ENCODE data around the gene VOPP1. TPM values are rescaled to one million over a fixed set of nuclear protein-coding genes. Genes with fewer than 3 reads are reported as not detected.

The VOPP1 gene
- total and polyA plus RNA-seq, 12 donors, result 9.3 to 42.9 (median 22.8) TPM

DNA sequence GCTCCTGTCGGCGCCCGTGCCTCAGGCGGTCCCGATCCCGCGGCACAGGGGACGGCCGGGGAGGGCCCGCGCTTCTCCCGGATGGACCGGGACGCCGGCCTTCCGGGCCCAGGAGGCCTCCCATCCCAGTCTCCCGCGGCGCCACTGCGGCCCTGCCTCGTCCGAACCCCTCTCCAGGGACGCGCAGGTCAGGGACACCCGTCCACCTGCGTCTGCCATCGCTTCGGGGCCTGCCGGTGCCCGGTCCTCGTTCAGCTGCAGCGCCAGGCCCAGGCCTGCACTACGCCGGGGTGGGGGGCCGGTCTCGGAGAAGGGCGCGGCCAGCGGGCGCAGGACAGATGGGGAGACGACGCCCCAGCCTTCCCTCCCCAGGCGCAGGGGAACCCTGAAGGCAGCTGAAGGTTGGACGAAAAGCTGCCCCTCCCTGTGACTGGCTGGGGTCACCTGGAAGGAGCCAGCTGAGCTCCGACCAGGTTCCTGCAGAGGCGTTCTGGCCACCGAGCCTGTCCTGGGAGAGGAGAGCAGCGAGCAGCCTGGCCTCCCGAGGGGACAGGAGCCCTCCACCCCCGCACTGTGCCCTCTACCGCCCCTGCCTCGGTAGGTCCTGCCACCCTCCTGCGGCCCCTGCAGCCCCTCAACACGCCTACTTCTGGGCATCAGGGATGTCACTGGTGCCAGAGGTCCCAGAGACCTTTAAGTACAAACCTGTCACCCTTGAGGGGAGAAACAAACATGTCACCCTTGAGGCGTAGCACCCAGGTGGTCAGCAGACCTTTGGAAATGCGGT is 122.9 kb downstream of the VOPP1 start:
- WGBS, 2 donors, result 39 to 51% methylated on average over 54 to 56 of the region's 56 CpGs
- no peak for TF ChIP-seq CTCF (IDR thresholded peaks at IDR 0.05)
- no peak overlapping the region for H3K27ac ChIP-seq
- H3K4me1 ChIP-seq, result peaks cover 0 to 9% (median 0%) of the 10 kb centered on the region in 9 donors
- H3K36me3 ChIP-seq, result peaks cover 0 to 7% (median 0%) of the 10 kb centered on the region in 9 donors
- peaks cover 0 to 21% (median 12%) of the 10 kb centered on the region in 7 donors for H3K27me3 ChIP-seq
- peak overlapping the region in 1 of 10 donors; percentile 10 for H3K4me3 ChIP-seq
- intact Hi-C loops (cut with DNase I), result no loop called here
- H3K9me3 ChIP-seq, result peaks cover 0 to 6% (median 0%) of the 10 kb centered on the region in 11 donors
- DNase-seq, result no peak
- ATAC-seq, result peak in 3 of 8 donors; percentile 17 to 51 (median 33)

DNA sequence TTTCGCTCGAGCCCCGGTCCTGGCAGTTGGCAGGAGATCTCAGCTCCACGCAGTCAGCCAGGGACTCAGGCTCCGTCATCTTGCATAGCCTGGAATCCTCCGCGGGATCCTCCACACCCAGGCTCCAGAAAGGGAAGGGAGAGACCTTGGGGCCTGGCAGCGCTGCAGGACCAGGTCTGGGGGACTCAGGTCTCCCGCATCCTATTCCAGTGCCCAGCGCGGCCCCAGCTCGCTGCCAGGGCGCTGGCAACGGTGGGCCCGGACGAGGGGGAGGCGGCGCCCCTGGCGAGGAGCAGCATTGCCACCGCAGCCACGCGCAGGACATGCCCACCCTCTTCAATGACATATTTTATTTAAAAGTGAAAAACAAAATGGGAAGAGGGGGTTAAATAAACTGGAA is 123.8 kb downstream of the VOPP1 start:
- 84 to 88% methylated on average over 22 of the region's 22 CpGs for WGBS, 2 donors
- H3K4me3 ChIP-seq, result no peak overlapping the region
- H3K9me3 ChIP-seq, result peaks cover 0 to 6% (median 0%) of the 10 kb centered on the region in 11 donors
- H3K4me1 ChIP-seq, result peaks cover 0 to 9% (median 0%) of the 10 kb centered on the region in 9 donors
- ATAC-seq (peak in 1 of 8 donors; percentile 53), DNase-seq (no peak)
- intact Hi-C loops (cut with DNase I), result no loop called here
- TF ChIP-seq CTCF (IDR thresholded peaks at IDR 0.05), result no peak
- H3K27me3 ChIP-seq, result peaks cover 0 to 21% (median 12%) of the 10 kb centered on the region in 7 donors
- H3K36me3 ChIP-seq, result peaks cover 0 to 7% (median 0%) of the 10 kb centered on the region in 9 donors
- H3K27ac ChIP-seq, result no peak overlapping the region

GRCh38 chr7:55444786-55445185 is 127.5 kb downstream of the VOPP1 start:
- DNase-seq (no peak), ATAC-seq (no peak)
- H3K36me3 ChIP-seq, result no peaks in the 10 kb centered on the region
- peaks cover 0 to 21% (median 10%) of the 10 kb centered on the region in 7 donors for H3K27me3 ChIP-seq
- TF ChIP-seq CTCF (IDR thresholded peaks at IDR 0.05), result no peak
- H3K4me1 ChIP-seq, result peaks cover 0 to 31% (median 6%) of the 10 kb centered on the region in 9 donors
- H3K27ac ChIP-seq, result no peak overlapping the region
- 62 to 76% methylated on average over 1 of the region's 1 CpG for WGBS, 2 donors
- H3K4me3 ChIP-seq, result no peak overlapping the region
- H3K9me3 ChIP-seq, result peaks cover 0 to 6% (median 0%) of the 10 kb centered on the region in 11 donors
- intact Hi-C loops (cut with DNase I), result no loop called here

DNA sequence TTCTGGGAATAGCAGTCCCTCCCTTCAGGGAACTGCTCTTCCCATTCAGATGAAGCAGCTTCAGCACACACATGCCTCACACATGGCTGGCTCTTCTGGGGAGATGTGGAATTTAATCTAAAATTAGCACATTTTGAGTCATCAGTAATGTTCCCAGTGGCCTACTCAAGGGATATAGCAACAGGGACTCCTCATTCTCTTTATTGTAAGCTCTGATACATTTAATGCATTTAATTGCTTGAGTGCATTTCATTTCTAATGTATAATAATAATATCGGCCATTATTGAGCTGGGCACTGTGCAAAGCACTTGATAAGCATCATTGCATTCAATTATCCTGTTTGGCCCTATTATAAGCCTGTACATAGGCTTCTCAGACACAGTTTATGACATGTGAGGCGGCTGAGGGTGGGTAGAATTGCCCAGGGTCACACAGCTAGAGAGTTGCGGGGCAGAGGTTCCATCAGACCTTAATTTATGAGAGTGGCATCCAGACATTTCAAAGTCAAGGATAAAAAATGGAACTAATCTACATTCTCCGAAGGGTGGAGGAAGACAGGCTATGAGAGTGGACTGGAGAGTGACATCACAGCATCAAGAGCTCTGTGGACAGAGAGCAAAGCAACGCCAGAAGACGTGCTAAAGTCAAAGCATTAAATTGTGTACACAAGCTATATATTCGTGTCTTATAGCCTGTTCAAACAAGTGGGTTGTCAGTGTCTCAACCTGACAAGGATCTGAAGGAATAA is 130.4 kb downstream of the VOPP1 start:
- whole genome bisulfite sequencing, 2 donors, result 87 to 91% methylated on average over 7 of the region's 7 CpGs
- ATAC-seq (peak in 5 of 8 donors; percentile 22 to 63 (median 31)), DNase-seq (no peak)
- TF ChIP-seq CTCF (IDR thresholded peaks at IDR 0.05), result no peak
- intact Hi-C loops (cut with DNase I), result no loop called here
- peaks cover 0 to 44% (median 16%) of the 10 kb centered on the region in 9 donors for H3K4me1 ChIP-seq
- peaks cover 0 to 6% (median 0%) of the 10 kb centered on the region in 11 donors for H3K9me3 ChIP-seq
- H3K36me3 ChIP-seq, result no peaks in the 10 kb centered on the region
- no peaks in the 10 kb centered on the region for H3K27me3 ChIP-seq
- no peak overlapping the region for H3K27ac ChIP-seq
- H3K4me3 ChIP-seq, result no peak overlapping the region
